GM19240 (cell line): ENCODE data around the gene PLLP.

Experiments
- DNase-seq: peaks from one replicate; pipeline ENCODE4 v3.0.0; 2011; ENCODE audit warnings: low spot score; ENCODE audit not compliant: insufficient read length

PLLP gene

DNA sequence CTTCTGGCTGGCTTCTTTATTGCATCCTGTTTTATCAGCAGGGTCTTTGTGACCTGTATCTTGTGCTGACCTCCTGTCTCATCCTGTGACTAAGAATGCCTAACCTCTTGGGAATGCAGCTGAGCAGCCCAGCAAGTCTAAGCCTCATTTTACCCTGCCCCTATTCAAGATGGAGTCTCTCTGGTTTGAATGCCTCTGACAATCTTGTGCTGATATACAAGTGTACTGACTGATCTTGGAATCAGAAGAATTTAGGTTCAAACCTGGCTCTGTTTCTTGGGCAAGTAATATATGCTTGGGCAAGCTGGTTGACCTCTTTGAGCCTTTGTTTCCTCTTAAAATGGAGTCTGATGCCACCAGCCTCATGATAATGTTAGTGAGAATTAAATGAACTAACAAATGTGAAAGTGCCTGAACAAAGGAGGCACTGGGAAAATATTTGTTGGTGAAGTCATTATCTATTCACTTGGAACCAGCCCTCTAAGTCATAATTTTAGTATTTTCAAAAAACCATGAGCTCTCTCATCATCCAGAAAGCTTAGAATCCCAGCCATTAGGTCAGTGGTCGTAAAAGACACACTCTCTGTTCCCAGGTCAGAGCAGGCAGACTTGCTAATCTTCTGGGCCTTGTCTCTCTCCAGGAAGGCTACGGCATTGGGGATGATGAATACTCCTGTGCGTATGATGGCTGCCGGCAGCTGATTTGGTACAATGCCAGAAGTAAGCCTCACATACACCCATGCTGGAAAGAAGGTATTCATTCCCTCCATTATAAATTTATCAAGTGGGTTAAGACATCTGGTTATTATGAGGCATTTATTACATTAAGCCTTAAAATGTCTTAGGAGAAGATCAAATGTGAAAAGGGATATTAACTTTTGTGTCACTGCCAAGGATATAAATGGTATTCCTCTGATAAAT, 57.5 kb downstream of the PLLP start:
- no peak for DNase-seq

GRCh38 chr16:57225978-57226377, 58.5 kb downstream of the PLLP start:
- no peak for DNase-seq

- DNase-seq, result no peak
These were observed 59.7 kb downstream of the PLLP start for GRCh38 chr16:57224651-57225335.

GRCh38 chr16:57223057-57223456, 61.4 kb downstream of the PLLP start:
- DNase-seq, result no peak

- no peak for DNase-seq
These were observed 67.5 kb downstream of the PLLP start for GRCh38 chr16:57216968-57217367.

- no peak for DNase-seq
These were observed 71.0 kb downstream of the PLLP start for GRCh38 chr16:57213462-57213861.

- DNase-seq, result no peak
These were observed 74.7 kb downstream of the PLLP start for GRCh38 chr16:57209780-57210179.

- DNase-seq, result no peak
These were observed 75.5 kb downstream of the PLLP start for GRCh38 chr16:57208926-57209325.
